Endothelial cell of umbilical vein (primary cell): ENCODE data around the gene GIPC3. TPM values are rescaled to one million over a fixed set of nuclear protein-coding genes. Genes with fewer than 3 reads are reported as not detected.

Experiments
- BruUV-seq: library from RNA; stranded (reverse); fragments of 400-500 nt; replicated peaks from 2 replicates; lab custom pipeline; 2021; lab: Mats Ljungman, UMichigan
- CTCF ChIA-PET: fragments of 300-600, 350-600 bp; sonication (Branson Sonifier 250); formaldehyde crosslinking; loops from one replicate; lab custom pipeline; 2021; ENCODE audit warnings: antibody characterized with exemption, inconsistent platforms; lab: Charles Lee
- POLR2A ChIA-PET: fragments of 300-600, 350-600 bp; sonication (Branson Sonifier 250); formaldehyde crosslinking; loops from one replicate; lab custom pipeline; 2021; ENCODE audit warnings: antibody characterized with exemption, inconsistent platforms; lab: Charles Lee
- DNase-seq: peaks from one replicate; pipeline ENCODE4 v3.0.0-alpha.2; 2011; ENCODE audit warnings: low read depth, low spot score
- FAIRE-seq: peaks from 2 replicates; lab custom pipeline; 2011; peaks lifted over from hg19 to GRCh38; lab: Jason Lieb, UNC
- H2AFZ ChIP-seq: 2 replicates; pipeline ENCODE4 v1.6.0; 2012; ENCODE audit warnings: low read depth, low read length, control low read depth, inconsistent platforms
- H3K27ac ChIP-seq: 2 replicates; pipeline ENCODE4 v1.5.1; 2011; ENCODE audit warnings: low read depth, mild to moderate bottlenecking, control low read depth, low read length, moderate library complexity; ENCODE audit not compliant: insufficient read depth
- H3K27me3 ChIP-seq, 2 experiments: 2 replicates each; pipeline versions ENCODE4 v1.6.0 to v1.6.1; 2011; ENCODE audit warnings: low read length in 2 of 2, mixed read lengths in 1 of 2; ENCODE audit not compliant: control insufficient read depth in 2 of 2, insufficient read depth in 2 of 2
- H3K36me3 ChIP-seq, 2 experiments: 2 replicates in 1 of 2; 3 replicates in 1 of 2; pipeline ENCODE4 v1.5.1; 2011; ENCODE audit warnings: low read length in 2 of 2, mild to moderate bottlenecking in 1 of 2, moderate library complexity in 1 of 2; ENCODE audit not compliant: control insufficient read depth in 2 of 2, insufficient read depth in 2 of 2; ENCODE audit errors: extremely low read depth in 1 of 2
- H3K4me1 ChIP-seq: 3 replicates; pipeline ENCODE4 v1.5.1; 2011; ENCODE audit warnings: mild to moderate bottlenecking, low read length; ENCODE audit not compliant: control insufficient read depth, insufficient read depth; ENCODE audit errors: extremely low read depth
- H3K4me2 ChIP-seq: 2 replicates; pipeline ENCODE4 v1.6.1; 2011; ENCODE audit warnings: low read length, control low read depth, mixed read lengths; ENCODE audit not compliant: insufficient read depth
- H3K4me3 ChIP-seq, 3 experiments: fragments of 200-600 bp in 1 of 3; sonication (generic), shearing (Covaris generic) in 1 of 3; replicated peaks in 1 of 3; 2 replicates each; pipeline ENCODE4 v1.5.1; 2011 to 2016; ENCODE audit warnings: control low read depth in 3 of 3, low read length in 3 of 3, mild to moderate bottlenecking in 2 of 3, inconsistent platforms in 1 of 3, low read depth in 1 of 3, moderate library complexity in 1 of 3; ENCODE audit not compliant: insufficient read depth in 1 of 3
- H3K79me2 ChIP-seq: 2 replicates; pipeline ENCODE4 v1.6.0; 2012; ENCODE audit warnings: low read length, inconsistent platforms; ENCODE audit not compliant: control insufficient read depth, insufficient read depth
- H3K9ac ChIP-seq: replicated peaks from 2 replicates; pipeline ENCODE3; 2011; ENCODE audit warnings: low read length, control low read depth; ENCODE audit not compliant: insufficient read depth; ENCODE audit errors: extremely low read depth
- H3K9me1 ChIP-seq: replicated peaks from 3 replicates; pipeline ENCODE4 v1.6.0; 2011; ENCODE audit warnings: mild to moderate bottlenecking, low read length; ENCODE audit not compliant: control insufficient read depth, insufficient read depth; ENCODE audit errors: extremely low read depth
- H3K9me3 ChIP-seq: replicated peaks from 2 replicates; pipeline ENCODE4 v1.5.1; 2012; ENCODE audit warnings: low read length, inconsistent platforms; ENCODE audit not compliant: control insufficient read depth, insufficient read depth
- H4K20me1 ChIP-seq: replicated peaks from 2 replicates; pipeline ENCODE3; 2011; ENCODE audit warnings: mild to moderate bottlenecking, low read length; ENCODE audit not compliant: control insufficient read depth, insufficient read depth; ENCODE audit errors: extremely low read depth
- EZH2 ChIP-seq: IDR thresholded peaks from 2 replicates; pipeline ENCODE4 v1.6.1; 2012; ENCODE audit warnings: borderline replicate concordance, low read depth, mild to moderate bottlenecking, moderate library complexity, low read length, inconsistent platforms; ENCODE audit not compliant: severe bottlenecking
- FOS ChIP-seq: IDR thresholded peaks from 2 replicates; pipeline ENCODE4 v1.6.1; 2011; ENCODE audit warnings: mild to moderate bottlenecking, low read length, moderate library complexity, borderline replicate concordance; ENCODE audit not compliant: insufficient read depth
- GATA2 ChIP-seq: IDR thresholded peaks from 2 replicates; pipeline ENCODE4 v1.7.0; 2011; ENCODE audit warnings: low read depth, mild to moderate bottlenecking, moderate library complexity, mixed read lengths, low read length; ENCODE audit not compliant: insufficient read length, insufficient read depth
- JUN ChIP-seq: IDR thresholded peaks from 2 replicates; pipeline ENCODE4 v1.6.1; 2011; ENCODE audit warnings: borderline replicate concordance, low read depth; ENCODE audit not compliant: insufficient read length, insufficient read depth
- MYC ChIP-seq: IDR thresholded peaks from one replicate; pipeline ENCODE4 v1.6.1; 2011; ENCODE audit warnings: mild to moderate bottlenecking, low read depth, low read length
- POLR2A ChIP-seq: IDR thresholded peaks from 2 replicates; pipeline ENCODE4 v1.6.1; 2012; ENCODE audit warnings: low read depth, mild to moderate bottlenecking, control low read depth, low read length
- POLR2AphosphoS5 ChIP-seq: IDR thresholded peaks from 2 replicates; pipeline ENCODE4 v1.6.1; 2012; ENCODE audit warnings: low read depth, mild to moderate bottlenecking, control low read depth, low read length, moderate library complexity; ENCODE audit not compliant: insufficient read depth
- dilution Hi-C: fragments of 300-500 bp; cut with MboI; formaldehyde crosslinking; loops from one replicate; pipeline ENCODE4 v1.15.0; 2019; ENCODE audit warnings: low sequenced_read_pairs; ENCODE audit not compliant: extremely low pct_ligation_motif_present
- intact Hi-C: fragments of 100-400 bp; cut with micrococcal nuclease; formaldehyde crosslinking; loops from one replicate; pipeline ENCODE4 v1.10.0; 2022
- polyA plus RNA-seq, 4 experiments: library from polyadenylated mRNA; depleted of rRNA in 3 of 4; stranded (reverse) in 3 of 4; unstranded in 1 of 4; fragments of >200 nt; gene quantifications; 2 replicates each; pipeline versions ENCODE4 v1.2.1 to v1.2.3, GENCODE V29; 2011 to 2012; ENCODE audit warnings: missing spikeins in 1 of 4
- total RNA-seq: library from RNA; stranded (reverse); gene quantifications from 2 replicates; pipeline ENCODE4 v1.2.3, GENCODE V29; 2021
- TF ChIP-seq, protein P1 (sequence below): IDR thresholded peaks from 2 replicates; pipeline ENCODE4 v1.6.1; 2011; ENCODE audit not compliant: insufficient read depth, insufficient read length
- TF ChIP-seq, protein P2 (sequence below), 2 donors: IDR thresholded peaks; 1 replicate in 1 of 2; 2 replicates in 1 of 2; pipeline ENCODE4 v1.5.1; 2011; ENCODE audit warnings: low read length in 2 of 2, mild to moderate bottlenecking in 2 of 2, moderate library complexity in 2 of 2, control low read depth in 1 of 2, inconsistent platforms in 1 of 2, low read depth in 1 of 2; ENCODE audit not compliant: insufficient read depth in 1 of 2; ENCODE audit errors: extremely low read depth in 1 of 2

GIPC3 gene
- total and polyA plus RNA-seq, 2 donors (not counting 3 experiments of a cell fraction or from before 2014, with no cell fraction given) = 2.2 to 6.6 TPM

DNA sequence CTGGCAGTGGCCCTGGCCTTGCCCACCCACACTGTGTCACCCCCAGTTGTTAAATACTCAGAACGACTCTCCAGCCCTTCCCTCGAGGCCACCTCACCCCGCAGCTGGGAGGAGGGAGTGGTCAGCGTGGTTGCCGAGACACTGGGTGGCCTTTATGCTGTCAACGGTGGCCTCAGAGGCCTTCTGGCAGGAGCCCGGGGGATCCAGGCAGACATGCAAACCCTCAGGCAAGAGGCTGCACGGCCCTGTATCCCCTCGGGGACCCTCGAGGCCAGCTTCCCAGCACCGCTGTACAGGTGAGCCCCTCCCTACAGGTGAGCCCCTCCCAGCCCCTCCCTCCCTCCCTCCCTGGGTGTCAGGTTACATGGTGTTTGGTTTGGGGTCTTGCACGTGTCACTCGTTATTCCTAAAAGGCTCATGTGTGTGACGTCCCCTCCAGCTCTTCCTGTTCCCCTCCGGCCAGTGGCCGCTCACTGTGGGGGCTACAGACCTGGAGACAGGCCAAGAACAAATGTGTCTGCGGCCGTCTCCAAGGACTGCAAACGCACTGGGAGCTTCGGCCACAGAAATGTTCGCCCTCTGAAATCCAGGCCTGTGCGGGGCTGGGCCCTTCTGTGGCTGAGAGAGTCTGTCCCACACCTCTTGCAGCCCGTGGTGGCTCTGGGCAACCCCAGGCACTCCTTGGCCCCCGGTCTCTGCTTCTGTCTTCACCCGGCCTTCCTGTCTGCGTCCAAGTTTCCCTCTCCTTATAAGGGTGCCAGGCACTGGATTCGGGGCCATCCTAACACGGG is 46.1 kb upstream of the GIPC3 start, which contains the start of gene TEKTIP1:
Gene TEKTIP1 (plus strand): TSS at position 210 of the 791 bp plus-strand sequence. CDS start 4 bp downstream, at position 214.
- H2AFZ ChIP-seq = no peak within 1 kb of the TSS
- H3K79me2 ChIP-seq = no peaks in the 10 kb centered on the region
- TF ChIP-seq JUN (no peak), POLR2AphosphoS5 (no peak), MYC (no peak), FOS (no peak), POLR2A (no peak), GATA2 (no peak), EZH2 (no peak)
- TF ChIP-seq, protein P1, sequence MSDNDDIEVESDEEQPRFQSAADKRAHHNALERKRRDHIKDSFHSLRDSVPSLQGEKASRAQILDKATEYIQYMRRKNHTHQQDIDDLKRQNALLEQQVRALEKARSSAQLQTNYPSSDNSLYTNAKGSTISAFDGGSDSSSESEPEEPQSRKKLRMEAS = no peak
- TF ChIP-seq, protein P2, sequence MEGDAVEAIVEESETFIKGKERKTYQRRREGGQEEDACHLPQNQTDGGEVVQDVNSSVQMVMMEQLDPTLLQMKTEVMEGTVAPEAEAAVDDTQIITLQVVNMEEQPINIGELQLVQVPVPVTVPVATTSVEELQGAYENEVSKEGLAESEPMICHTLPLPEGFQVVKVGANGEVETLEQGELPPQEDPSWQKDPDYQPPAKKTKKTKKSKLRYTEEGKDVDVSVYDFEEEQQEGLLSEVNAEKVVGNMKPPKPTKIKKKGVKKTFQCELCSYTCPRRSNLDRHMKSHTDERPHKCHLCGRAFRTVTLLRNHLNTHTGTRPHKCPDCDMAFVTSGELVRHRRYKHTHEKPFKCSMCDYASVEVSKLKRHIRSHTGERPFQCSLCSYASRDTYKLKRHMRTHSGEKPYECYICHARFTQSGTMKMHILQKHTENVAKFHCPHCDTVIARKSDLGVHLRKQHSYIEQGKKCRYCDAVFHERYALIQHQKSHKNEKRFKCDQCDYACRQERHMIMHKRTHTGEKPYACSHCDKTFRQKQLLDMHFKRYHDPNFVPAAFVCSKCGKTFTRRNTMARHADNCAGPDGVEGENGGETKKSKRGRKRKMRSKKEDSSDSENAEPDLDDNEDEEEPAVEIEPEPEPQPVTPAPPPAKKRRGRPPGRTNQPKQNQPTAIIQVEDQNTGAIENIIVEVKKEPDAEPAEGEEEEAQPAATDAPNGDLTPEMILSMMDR (IDR thresholded peaks at IDR 0.05; ENCODE audit: extremely low read depth in 1 of 2, insufficient read depth in 1 of 2, low read depth in 1 of 2, low read length in 2 of 2) = no peak
- no peak within 1 kb of the TSS for H3K4me2 ChIP-seq
- H3K9me1 ChIP-seq = no peaks in the 10 kb centered on the region
- BruUV-seq = no TSS peak
- no peak within 1 kb of the TSS for H3K4me3 ChIP-seq
- no peaks in the 10 kb centered on the region for H3K9me3 ChIP-seq
- H3K4me1 ChIP-seq = no peaks in the 10 kb centered on the region
- ChIA-PET CTCF (interaction anchor here (0.7 to 0.8 kb wide), 2 partner anchors 8 to 234 kb away, joined by 3 read pairs; no protein-coding TSS in a partner anchor), POLR2A (no interaction called here)
- no peaks in the 10 kb centered on the region for H3K27me3 ChIP-seq
- intact Hi-C loops (no loop called here), dilution Hi-C loops (no loop called here)
- no peak within 1 kb of the TSS for H3K9ac ChIP-seq
- FAIRE-seq (no peak), DNase-seq (no peak)
- peaks cover 0 to 15% of the 10 kb centered on the region in 2 experiments for H3K36me3 ChIP-seq
- H3K27ac ChIP-seq = no peak within 1 kb of the TSS
- no peaks in the 10 kb centered on the region for H4K20me1 ChIP-seq
